ENCODE measurements around the gene ANKRD22.
"Not testable (repeated sequence)": the region's sequence is repeated elsewhere in the genome, so short reads cannot be mapped to it uniquely, and the experiment has no call there.

The ANKRD22 gene

DNA sequence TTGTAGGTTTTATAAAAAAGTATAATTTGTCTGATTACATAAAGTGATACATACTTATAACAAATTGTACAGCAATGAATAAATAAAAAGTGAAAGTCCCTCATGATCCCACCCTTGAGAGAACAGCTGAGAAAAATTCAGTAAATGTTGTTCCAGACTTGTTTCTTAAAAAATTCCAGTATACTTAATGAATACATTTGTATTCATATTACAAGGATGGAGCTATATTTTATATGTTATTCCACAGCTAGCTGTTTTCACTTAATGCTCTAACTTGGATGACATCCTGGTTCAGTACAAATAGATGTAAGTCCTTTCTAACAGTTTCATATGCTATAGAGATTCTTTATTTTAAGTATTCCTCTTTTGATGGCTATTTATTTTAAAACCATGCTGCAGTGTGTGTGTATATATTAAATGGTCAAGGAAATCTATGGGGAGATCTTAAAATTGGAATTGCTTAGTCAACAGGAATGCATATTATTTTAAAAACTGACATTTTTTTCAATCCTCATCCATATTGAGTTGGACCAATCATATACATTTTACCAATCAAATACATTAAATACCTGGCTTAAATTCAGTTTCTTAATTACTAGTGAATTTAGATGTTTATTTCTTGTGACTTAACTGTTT, 37.3 kb upstream of the ANKRD22 start:
- no peak overlapping the region for H3K9ac ChIP-seq (ENCODE audit: low read length)
- no peaks in the 10 kb centered on the region for H3K27me3 ChIP-seq (ENCODE audit: control insufficient read depth, insufficient read depth, low read length)
- H3K27ac ChIP-seq (ENCODE audit: low read length): no peak overlapping the region
- H3K36me3 ChIP-seq (ENCODE audit: control insufficient read depth, low read depth, low read length): no peaks in the 10 kb centered on the region
- H3K4me1 ChIP-seq (ENCODE audit: control insufficient read depth, low read depth, low read length): peaks cover 15% of the 10 kb centered on the region
- no peak overlapping the region for H3K4me3 ChIP-seq (ENCODE audit: low read length)
- H3K9me3 ChIP-seq (ENCODE audit: control insufficient read depth, low read depth, low read length): no peaks in the 10 kb centered on the region

DNA sequence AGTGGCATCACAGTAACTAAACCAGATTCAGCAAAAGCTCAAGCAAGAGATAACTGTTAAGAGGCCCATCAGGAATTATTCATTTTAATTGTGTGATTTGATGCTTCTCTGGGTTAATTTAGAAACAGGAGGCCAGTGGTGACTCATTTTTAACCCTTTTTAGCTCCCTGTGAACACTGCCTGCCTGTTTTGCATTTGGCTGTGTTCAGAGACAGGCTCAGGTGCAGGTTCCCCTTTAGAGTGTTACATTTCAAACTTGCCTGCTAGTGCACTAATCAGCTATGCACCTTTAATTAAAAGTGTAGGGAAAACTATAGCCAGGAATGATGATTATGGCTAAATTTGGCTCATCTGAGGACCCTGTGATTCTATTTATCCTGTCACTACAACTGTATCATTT, 34.9 kb upstream of the ANKRD22 start:
- Histone ChIP-seq H3K27ac (ENCODE audit: low read length) (no peak overlapping the region), H3K4me1 (ENCODE audit: control insufficient read depth, low read depth, low read length) (peaks cover 7% of the 10 kb centered on the region), H3K27me3 (ENCODE audit: control insufficient read depth, insufficient read depth, low read length) (peaks cover 1% of the 10 kb centered on the region), H3K9me3 (ENCODE audit: control insufficient read depth, low read depth, low read length) (no peaks in the 10 kb centered on the region), H3K4me3 (ENCODE audit: low read length) (no peak overlapping the region), H3K36me3 (ENCODE audit: control insufficient read depth, low read depth, low read length) (no peaks in the 10 kb centered on the region), H3K9ac (ENCODE audit: low read length) (no peak overlapping the region)

- Histone ChIP-seq H3K9ac (ENCODE audit: low read length) (no peak overlapping the region), H3K4me1 (ENCODE audit: control insufficient read depth, low read depth, low read length) (peaks cover 14% of the 10 kb centered on the region), H3K4me3 (ENCODE audit: low read length) (no peak overlapping the region), H3K27me3 (ENCODE audit: control insufficient read depth, insufficient read depth, low read length) (peaks cover 20% of the 10 kb centered on the region), H3K36me3 (ENCODE audit: control insufficient read depth, low read depth, low read length) (no peaks in the 10 kb centered on the region), H3K9me3 (ENCODE audit: control insufficient read depth, low read depth, low read length) (no peaks in the 10 kb centered on the region), H3K27ac (ENCODE audit: low read length) (no peak overlapping the region)
Measured at GRCh38 chr10:88883448-88883809, 31.8 kb upstream of the ANKRD22 start.

DNA sequence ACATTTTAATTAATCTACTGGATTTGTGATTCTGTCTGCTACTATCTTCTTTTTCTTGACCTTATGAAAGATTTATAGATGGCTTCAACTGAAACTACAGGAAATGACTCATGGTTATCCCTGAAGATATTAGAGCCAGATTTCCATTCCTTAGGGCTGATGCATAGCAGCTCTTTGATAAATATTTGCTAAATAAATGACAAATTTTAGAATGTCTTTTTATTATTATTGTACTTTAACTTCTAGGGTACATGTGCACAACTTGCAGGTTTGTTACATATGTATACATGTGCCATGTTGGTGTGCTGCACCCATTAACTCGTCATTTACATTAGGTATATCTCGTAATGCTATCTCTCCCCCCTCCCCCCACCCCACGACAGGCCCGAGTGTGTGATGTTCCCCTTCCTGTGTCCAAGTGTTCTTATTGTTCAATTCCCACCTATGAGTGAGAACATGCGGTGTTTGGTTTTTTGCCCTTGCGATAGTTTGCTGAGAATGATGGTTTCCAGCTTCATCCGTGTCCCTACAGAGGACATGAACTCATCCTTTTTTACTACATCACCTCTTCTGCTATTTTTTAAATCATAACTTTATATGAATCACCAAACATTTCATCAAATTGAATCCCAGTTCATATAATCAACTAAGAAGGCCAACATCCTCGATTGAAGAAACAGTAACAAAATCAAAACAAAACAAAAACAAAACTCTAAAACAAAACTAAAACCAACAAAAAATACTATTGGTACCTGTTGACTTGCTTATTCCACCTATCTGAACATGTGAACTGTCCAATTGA, 31.2 kb upstream of the ANKRD22 start:
- not testable (repeated sequence) for H3K27ac ChIP-seq (ENCODE audit: low read length); H3K9me3 ChIP-seq (ENCODE audit: control insufficient read depth, low read depth, low read length); H3K4me3 ChIP-seq (ENCODE audit: low read length); H3K36me3 ChIP-seq (ENCODE audit: control insufficient read depth, low read depth, low read length); H3K9ac ChIP-seq (ENCODE audit: low read length)
- Histone ChIP-seq H3K4me1 (ENCODE audit: control insufficient read depth, low read depth, low read length) (peaks cover 14% of the 10 kb centered on the region), H3K27me3 (ENCODE audit: control insufficient read depth, insufficient read depth, low read length) (peaks cover 22% of the 10 kb centered on the region)

GRCh38 chr10:88881922-88882645, 30.4 kb upstream of the ANKRD22 start:
- Histone ChIP-seq H3K27ac (ENCODE audit: low read length) (no peak overlapping the region), H3K27me3 (ENCODE audit: control insufficient read depth, insufficient read depth, low read length) (peaks cover 22% of the 10 kb centered on the region), H3K4me3 (ENCODE audit: low read length) (no peak overlapping the region), H3K36me3 (ENCODE audit: control insufficient read depth, low read depth, low read length) (no peaks in the 10 kb centered on the region), H3K4me1 (ENCODE audit: control insufficient read depth, low read depth, low read length) (peaks cover 14% of the 10 kb centered on the region), H3K9ac (ENCODE audit: low read length) (no peak overlapping the region), H3K9me3 (ENCODE audit: control insufficient read depth, low read depth, low read length) (no peaks in the 10 kb centered on the region)

DNA sequence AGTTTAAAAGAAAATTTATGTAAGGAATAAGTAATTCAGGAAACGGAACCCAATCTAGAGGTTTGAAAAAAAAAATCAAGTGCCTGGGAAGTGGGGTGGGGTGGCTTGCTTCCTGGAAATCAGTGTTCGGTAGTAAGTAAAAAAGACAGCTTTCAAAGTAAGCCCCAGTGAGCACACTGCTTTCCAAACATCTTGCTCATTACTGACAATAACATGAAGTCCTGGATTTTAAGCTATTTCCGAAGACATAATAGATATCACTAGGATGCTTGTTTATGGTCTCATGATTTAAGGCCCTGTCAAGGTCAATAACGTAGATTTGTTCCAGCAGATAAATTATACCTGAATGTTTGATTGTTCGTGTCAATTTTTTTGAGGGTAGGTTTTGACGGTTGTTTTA, 29.7 kb upstream of the ANKRD22 start:
- Histone ChIP-seq H3K4me1 (ENCODE audit: control insufficient read depth, low read depth, low read length) (peaks cover 7% of the 10 kb centered on the region), H3K9ac (ENCODE audit: low read length) (peak overlapping the region; percentile 52), H3K4me3 (ENCODE audit: low read length) (peak overlapping the region; percentile 72)

GRCh38 chr10:88880282-88881076, 28.8 kb upstream of the ANKRD22 start:
- no peaks in the 10 kb centered on the region for H3K36me3 ChIP-seq (ENCODE audit: control insufficient read depth, low read depth, low read length)
- H3K4me3 ChIP-seq (ENCODE audit: low read length): peak overlapping the region; percentile 72
- H3K27me3 ChIP-seq (ENCODE audit: control insufficient read depth, insufficient read depth, low read length): peaks cover 22% of the 10 kb centered on the region
- H3K9me3 ChIP-seq (ENCODE audit: control insufficient read depth, low read depth, low read length): no peaks in the 10 kb centered on the region
- H3K4me1 ChIP-seq (ENCODE audit: control insufficient read depth, low read depth, low read length): peaks cover 7% of the 10 kb centered on the region
- peak overlapping the region; percentile 52 for H3K9ac ChIP-seq (ENCODE audit: low read length)
- no peak overlapping the region for H3K27ac ChIP-seq (ENCODE audit: low read length)

More for the DNA sequence above, 29.7 kb upstream of the ANKRD22 start:
- Histone ChIP-seq H3K9me3 (ENCODE audit: control insufficient read depth, low read depth, low read length) (no peaks in the 10 kb centered on the region), H3K36me3 (ENCODE audit: control insufficient read depth, low read depth, low read length) (no peaks in the 10 kb centered on the region), H3K27me3 (ENCODE audit: control insufficient read depth, insufficient read depth, low read length) (peaks cover 22% of the 10 kb centered on the region), H3K27ac (ENCODE audit: low read length) (no peak overlapping the region)

GRCh38 chr10:88879534-88880281, 28.1 kb upstream of the ANKRD22 start, which contains the start of gene STAMBPL1:
STAMBPL1 (plus strand) TSS chr10:88880245; CDS start chr10:88901709, 21,464 bp downstream.
- Histone ChIP-seq H3K4me3 (ENCODE audit: low read length) (peak within 1 kb of the TSS; percentile 72), H3K36me3 (ENCODE audit: control insufficient read depth, low read depth, low read length) (no peaks in the 10 kb centered on the region), H3K4me1 (ENCODE audit: control insufficient read depth, low read depth, low read length) (peaks cover 7% of the 10 kb centered on the region), H3K9ac (ENCODE audit: low read length) (peak within 1 kb of the TSS; percentile 52), H3K27me3 (ENCODE audit: control insufficient read depth, insufficient read depth, low read length) (peaks cover 22% of the 10 kb centered on the region), H3K27ac (ENCODE audit: low read length) (no peak within 1 kb of the TSS), H3K9me3 (ENCODE audit: control insufficient read depth, low read depth, low read length) (no peaks in the 10 kb centered on the region)

- no peak overlapping the region for H3K9ac ChIP-seq (ENCODE audit: low read length)
- peaks cover 7% of the 10 kb centered on the region for H3K4me1 ChIP-seq (ENCODE audit: control insufficient read depth, low read depth, low read length)
- H3K27ac ChIP-seq (ENCODE audit: low read length): no peak overlapping the region
- H3K4me3 ChIP-seq (ENCODE audit: low read length): no peak overlapping the region
- peaks cover 22% of the 10 kb centered on the region for H3K27me3 ChIP-seq (ENCODE audit: control insufficient read depth, insufficient read depth, low read length)
- no peaks in the 10 kb centered on the region for H3K9me3 ChIP-seq (ENCODE audit: control insufficient read depth, low read depth, low read length)
- H3K36me3 ChIP-seq (ENCODE audit: control insufficient read depth, low read depth, low read length): no peaks in the 10 kb centered on the region
Measured at GRCh38 chr10:88877298-88877697, 25.7 kb upstream of the ANKRD22 start.

GRCh38 chr10:88875081-88875480, 23.4 kb upstream of the ANKRD22 start:
- Histone ChIP-seq H3K9ac (ENCODE audit: low read length) (no peak overlapping the region), H3K27ac (ENCODE audit: low read length) (no peak overlapping the region), H3K27me3 (ENCODE audit: control insufficient read depth, insufficient read depth, low read length) (peaks cover 16% of the 10 kb centered on the region), H3K36me3 (ENCODE audit: control insufficient read depth, low read depth, low read length) (no peaks in the 10 kb centered on the region), H3K4me3 (ENCODE audit: low read length) (no peak overlapping the region), H3K9me3 (ENCODE audit: control insufficient read depth, low read depth, low read length) (no peaks in the 10 kb centered on the region), H3K4me1 (ENCODE audit: control insufficient read depth, low read depth, low read length) (peaks cover 2% of the 10 kb centered on the region)
